IPS-20b (cell line): ENCODE measurements around the gene WWOX.

Experiments
- H3K27ac ChIP-seq: one replicate; pipeline ENCODE4 v1.5.1; 2013; ENCODE audit warnings: low read length
- H3K27me3 ChIP-seq: 2 replicates; pipeline ENCODE4 v1.6.1; 2013; ENCODE audit warnings: mild to moderate bottlenecking, low read length, inconsistent platforms; ENCODE audit not compliant: insufficient read depth
- H3K36me3 ChIP-seq: 2 replicates; pipeline ENCODE4 v1.6.1; 2013; ENCODE audit warnings: low read depth, mild to moderate bottlenecking, inconsistent platforms, low read length, moderate library complexity; ENCODE audit not compliant: insufficient read depth
- H3K4me1 ChIP-seq: 2 replicates; pipeline ENCODE4 v1.6.1; 2013; ENCODE audit warnings: mild to moderate bottlenecking, control low read depth, inconsistent platforms, low read length, moderate library complexity; ENCODE audit not compliant: insufficient read depth
- H3K4me3 ChIP-seq: 2 replicates; pipeline ENCODE4 v1.5.1; 2013; ENCODE audit warnings: mild to moderate bottlenecking, low read length, inconsistent platforms
- H3K9ac ChIP-seq: 2 replicates; pipeline ENCODE4 v1.6.1; 2013; ENCODE audit warnings: low read depth, mild to moderate bottlenecking, inconsistent platforms, low read length, moderate library complexity
- H3K9me3 ChIP-seq: 2 replicates; pipeline ENCODE4 v1.6.1; 2013; ENCODE audit warnings: mild to moderate bottlenecking, low read depth, low read length, inconsistent platforms; ENCODE audit not compliant: insufficient read depth

The WWOX gene

GRCh38 chr16:78218279-78218678, 118.8 kb downstream of the WWOX start:
- H3K36me3 ChIP-seq = no peaks in the 10 kb centered on the region
- no peak overlapping the region for H3K4me3 ChIP-seq
- H3K27ac ChIP-seq = no peak overlapping the region
- H3K9me3 ChIP-seq = no peaks in the 10 kb centered on the region
- H3K27me3 ChIP-seq = no peaks in the 10 kb centered on the region
- H3K9ac ChIP-seq = no peak overlapping the region
- no peaks in the 10 kb centered on the region; the same call in 1 of the 2 replicates for H3K4me1 ChIP-seq

DNA sequence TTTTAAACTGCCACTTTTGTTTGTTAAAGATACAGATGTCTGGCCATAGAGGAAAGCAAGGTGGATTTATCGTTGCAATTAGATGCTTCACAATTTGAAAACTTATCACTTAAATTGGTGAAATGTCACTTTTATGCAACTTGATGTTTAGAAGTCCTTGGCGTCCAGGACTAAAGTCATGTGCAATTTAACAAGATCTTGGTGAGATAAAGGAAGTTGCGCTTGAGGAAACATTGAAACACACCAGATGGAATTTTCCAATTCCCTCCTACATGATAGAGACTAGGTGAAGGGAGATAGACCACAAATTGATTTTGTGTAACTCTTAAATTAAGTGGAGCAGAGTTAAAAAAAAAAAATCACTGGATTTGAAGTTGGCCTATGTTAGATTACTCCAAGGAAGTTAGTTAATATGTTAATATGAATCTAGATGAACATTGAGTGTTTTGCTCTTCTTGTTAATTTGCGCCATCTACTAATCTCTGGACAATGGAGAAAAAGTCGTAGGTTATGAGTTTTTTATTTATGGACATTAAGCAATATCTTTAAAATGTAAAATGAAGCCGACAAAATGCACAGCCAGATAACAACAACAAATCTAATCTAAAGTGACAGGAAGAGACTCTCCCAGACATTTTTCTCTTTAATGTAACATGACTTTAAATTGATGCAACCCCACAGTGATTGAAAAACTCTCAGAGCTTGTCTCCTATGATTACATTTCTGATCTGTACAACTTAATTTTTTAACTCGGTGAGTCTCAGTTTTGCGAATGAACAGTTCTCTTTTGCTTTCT, 119.6 kb downstream of the WWOX start:
- Histone ChIP-seq H3K4me1 (no peaks in the 10 kb centered on the region; the same call in 1 of the 2 replicates), H3K9me3 (no peaks in the 10 kb centered on the region), H3K4me3 (no peak overlapping the region), H3K9ac (no peak overlapping the region), H3K27me3 (no peaks in the 10 kb centered on the region), H3K27ac (no peak overlapping the region), H3K36me3 (no peaks in the 10 kb centered on the region)

DNA sequence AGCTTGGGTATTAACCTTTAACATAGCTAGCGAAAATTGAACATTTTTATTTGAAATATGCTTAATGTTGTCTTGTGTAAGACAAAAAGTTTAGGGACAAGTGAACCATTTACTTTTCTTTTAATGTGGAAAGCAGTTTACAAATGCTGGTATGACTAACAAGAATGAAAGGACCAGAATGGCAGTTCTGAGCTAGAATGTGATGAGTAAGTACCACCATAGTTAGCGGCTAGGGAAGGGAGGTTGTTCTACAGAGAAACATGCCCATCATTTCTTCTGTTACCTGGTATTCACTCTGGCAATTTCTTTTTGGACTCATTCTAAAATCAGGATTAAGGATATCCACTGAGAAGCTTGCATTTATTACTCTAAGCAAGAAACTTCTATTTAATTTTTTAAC, 121.1 kb downstream of the WWOX start:
- H3K4me1 ChIP-seq = no peaks in the 10 kb centered on the region
- no peaks in the 10 kb centered on the region for H3K27me3 ChIP-seq
- H3K36me3 ChIP-seq = no peaks in the 10 kb centered on the region

GRCh38 chr16:78221892-78222291, 122.4 kb downstream of the WWOX start:
- Histone ChIP-seq H3K9me3 (no peaks in the 10 kb centered on the region), H3K36me3 (no peaks in the 10 kb centered on the region), H3K27me3 (no peaks in the 10 kb centered on the region), H3K9ac (no peak overlapping the region), H3K4me3 (no peak overlapping the region), H3K27ac (no peak overlapping the region), H3K4me1 (no peaks in the 10 kb centered on the region)

More for the DNA sequence above, 121.1 kb downstream of the WWOX start:
- no peaks in the 10 kb centered on the region for H3K9me3 ChIP-seq
- H3K4me3 ChIP-seq = no peak overlapping the region
- no peak overlapping the region for H3K27ac ChIP-seq
- H3K9ac ChIP-seq = no peak overlapping the region

DNA sequence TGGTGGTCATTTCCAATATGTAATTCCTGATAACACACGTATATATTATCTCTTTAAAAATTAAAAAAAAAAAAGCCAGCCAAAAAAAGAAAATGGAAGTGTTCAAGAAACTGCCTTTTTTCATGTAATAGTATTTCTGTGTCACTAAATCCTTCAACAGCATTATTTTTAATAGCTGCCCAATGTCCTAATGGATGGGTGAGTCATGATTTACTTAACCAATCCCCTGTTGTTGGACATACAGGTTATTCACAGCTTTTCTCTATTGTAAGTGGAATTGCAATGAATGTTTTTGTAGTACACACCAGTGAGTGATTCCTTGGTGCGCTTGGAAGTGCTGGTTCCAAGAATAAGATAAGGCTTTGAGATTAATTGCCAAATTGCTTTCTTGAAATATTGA, 124.9 kb downstream of the WWOX start:
- Histone ChIP-seq H3K27me3 (no peaks in the 10 kb centered on the region), H3K36me3 (no peaks in the 10 kb centered on the region), H3K4me1 (no peaks in the 10 kb centered on the region), H3K9me3 (no peaks in the 10 kb centered on the region), H3K4me3 (no peak overlapping the region), H3K9ac (no peak overlapping the region), H3K27ac (no peak overlapping the region)

DNA sequence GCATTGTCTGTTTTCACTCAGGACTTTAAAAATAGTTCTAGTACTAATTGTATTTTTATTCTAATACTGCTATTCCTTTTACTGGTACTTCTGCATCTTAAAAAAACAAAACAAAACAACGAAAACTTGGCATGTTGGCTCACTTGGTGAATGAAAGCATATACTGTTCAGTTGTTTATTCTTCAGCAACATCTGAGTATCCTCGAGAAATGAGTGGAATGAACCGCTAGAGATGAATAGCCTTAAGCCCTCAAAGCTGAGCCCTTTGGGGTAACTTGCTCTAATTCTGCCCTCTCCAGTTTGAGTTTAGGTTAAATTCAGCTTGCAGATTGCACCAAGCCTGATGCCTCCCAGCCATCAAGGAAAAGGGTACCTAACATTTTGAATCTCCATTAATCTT, 126.5 kb downstream of the WWOX start:
- Histone ChIP-seq H3K36me3 (no peaks in the 10 kb centered on the region), H3K4me1 (0 out of 2 replicates have a peak, but pooled peaks cover 3% of the 10 kb centered on the region), H3K9me3 (no peaks in the 10 kb centered on the region), H3K4me3 (no peak overlapping the region), H3K9ac (no peak overlapping the region), H3K27me3 (no peaks in the 10 kb centered on the region), H3K27ac (no peak overlapping the region)

GRCh38 chr16:78227855-78228254, 128.4 kb downstream of the WWOX start:
- no peaks in the 10 kb centered on the region for H3K27me3 ChIP-seq
- no peaks in the 10 kb centered on the region for H3K9me3 ChIP-seq
- no peak overlapping the region for H3K9ac ChIP-seq
- H3K27ac ChIP-seq = no peak overlapping the region
- no peak overlapping the region for H3K4me3 ChIP-seq
- H3K36me3 ChIP-seq = no peaks in the 10 kb centered on the region
- H3K4me1 ChIP-seq = 0 out of 2 replicates have a peak, but pooled peaks cover 3% of the 10 kb centered on the region

DNA sequence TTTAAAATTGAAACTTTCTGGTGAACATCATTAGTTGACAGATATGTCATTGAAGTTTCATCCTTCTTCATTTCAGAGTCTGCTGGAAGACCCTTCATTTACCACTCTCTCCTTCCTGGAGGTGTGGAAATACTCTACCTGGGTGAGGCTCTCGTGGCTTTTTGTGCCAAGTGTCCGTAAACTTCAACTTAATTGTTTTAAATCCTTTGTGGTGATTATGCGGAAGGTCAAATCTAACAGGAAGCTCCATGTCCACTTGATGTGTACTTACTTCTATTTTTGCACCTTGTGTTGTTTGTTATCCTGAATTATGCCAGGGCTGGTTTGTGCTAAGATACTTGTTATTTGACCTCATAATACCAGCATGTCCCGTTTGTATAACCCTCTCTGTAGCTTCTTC, 129.2 kb downstream of the WWOX start:
- Histone ChIP-seq H3K27me3 (no peaks in the 10 kb centered on the region), H3K9me3 (no peaks in the 10 kb centered on the region), H3K36me3 (no peaks in the 10 kb centered on the region), H3K27ac (no peak overlapping the region), H3K9ac (no peak overlapping the region), H3K4me1 (0 out of 2 replicates have a peak, but pooled peaks cover 3% of the 10 kb centered on the region), H3K4me3 (no peak overlapping the region)

GRCh38 chr16:78230832-78231231, 131.4 kb downstream of the WWOX start:
- Histone ChIP-seq H3K27me3 (no peaks in the 10 kb centered on the region), H3K27ac (no peak overlapping the region), H3K4me1 (0 out of 2 replicates have a peak, but pooled peaks cover 3% of the 10 kb centered on the region), H3K4me3 (no peak overlapping the region), H3K36me3 (no peaks in the 10 kb centered on the region), H3K9ac (no peak overlapping the region), H3K9me3 (no peaks in the 10 kb centered on the region)

GRCh38 chr16:78235168-78235800, 135.8 kb downstream of the WWOX start:
- no peak overlapping the region for H3K27ac ChIP-seq
- 0 out of 2 replicates have a peak, but pooled peaks cover 3% of the 10 kb centered on the region for H3K4me1 ChIP-seq
- H3K9me3 ChIP-seq = no peaks in the 10 kb centered on the region
- H3K4me3 ChIP-seq = no peak overlapping the region
- no peaks in the 10 kb centered on the region for H3K27me3 ChIP-seq
- no peaks in the 10 kb centered on the region for H3K36me3 ChIP-seq
- H3K9ac ChIP-seq = no peak overlapping the region

DNA sequence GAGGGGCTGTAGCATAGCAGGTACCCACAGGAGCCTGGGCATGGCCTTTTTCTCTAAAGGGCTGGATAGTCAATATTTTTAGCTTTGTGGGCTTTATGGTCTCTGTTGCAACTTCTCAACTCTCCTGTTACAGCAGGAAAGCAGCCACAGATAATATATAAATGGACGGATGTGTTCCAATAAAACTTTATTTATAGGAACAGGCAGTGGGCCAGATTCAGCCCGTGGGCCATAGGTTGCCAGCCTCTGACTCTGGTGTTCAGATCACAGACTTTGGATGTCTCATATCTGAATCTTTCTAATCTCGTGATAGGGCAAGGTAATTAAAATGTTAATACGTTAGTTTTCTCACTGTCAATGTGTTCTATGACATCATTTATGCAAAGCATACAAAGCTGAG, 136.4 kb downstream of the WWOX start:
- H3K9ac ChIP-seq = no peak overlapping the region
- H3K27ac ChIP-seq = no peak overlapping the region

GRCh38 chr16:78237841-78238240, 138.4 kb downstream of the WWOX start:
- H3K9ac ChIP-seq = no peak overlapping the region
- no peak overlapping the region for H3K27ac ChIP-seq
- no peaks in the 10 kb centered on the region for H3K27me3 ChIP-seq
- no peaks in the 10 kb centered on the region for H3K9me3 ChIP-seq
- no peaks in the 10 kb centered on the region for H3K36me3 ChIP-seq
- no peaks in the 10 kb centered on the region for H3K4me1 ChIP-seq
- H3K4me3 ChIP-seq = no peak overlapping the region

More for the DNA sequence above, 136.4 kb downstream of the WWOX start:
- H3K27me3 ChIP-seq = no peaks in the 10 kb centered on the region
- H3K4me1 ChIP-seq = no peaks in the 10 kb centered on the region
- no peaks in the 10 kb centered on the region for H3K9me3 ChIP-seq
- H3K4me3 ChIP-seq = no peak overlapping the region
- H3K36me3 ChIP-seq = no peaks in the 10 kb centered on the region
